HPDE6-E6E7 (cell line): Measurements from ENCODE around the gene RAB35.

Experiments
- DNase-seq: peaks from one replicate; pipeline ENCODE4 v3.0.0; 2011; ENCODE audit warnings: missing footprints; ENCODE audit errors: extremely low spot score

Gene RAB35

GRCh38 chr12:120132863-120133385 is 16.4 kb upstream of the RAB35 start:
- DNase-seq = no peak

GRCh38 chr12:120132054-120132836 is 15.7 kb upstream of the RAB35 start:
- DNase-seq = no peak

GRCh38 chr12:120131116-120131515 is 14.6 kb upstream of the RAB35 start:
- no peak for DNase-seq

- DNase-seq = no peak
Observed at GRCh38 chr12:120130011-120130410, 13.5 kb upstream of the RAB35 start.

GRCh38 chr12:120126635-120127005 is 10.1 kb upstream of the RAB35 start:
- no peak for DNase-seq

GRCh38 chr12:120125792-120126634 is 9.5 kb upstream of the RAB35 start:
- DNase-seq = no peak

GRCh38 chr12:120125029-120125428 is 8.5 kb upstream of the RAB35 start:
- DNase-seq = no peak

- DNase-seq = no peak
Observed at GRCh38 chr12:120121766-120122293, 5.3 kb upstream of the RAB35 start.

GRCh38 chr12:120121343-120121742 is 4.8 kb upstream of the RAB35 start:
- DNase-seq = no peak

GRCh38 chr12:120119271-120119973 is 2.9 kb upstream of the RAB35 start:
- no peak for DNase-seq

- DNase-seq = peak; percentile 57
Observed at GRCh38 chr12:120118321-120119061, 1.9 kb upstream of the RAB35 start.

GRCh38 chr12:120117961-120118320 is 1.4 kb upstream of the RAB35 start:
- DNase-seq = no peak

- peak; percentile 94 for DNase-seq
Observed at GRCh38 chr12:120116792-120117651, 469 bp upstream of the RAB35 start.

GRCh38 chr12:120115692-120116440 is 687 bp downstream of the RAB35 start:
- DNase-seq = no peak

- DNase-seq = no peak
Observed at GRCh38 chr12:120115066-120115465, 1.5 kb downstream of the RAB35 start.

GRCh38 chr12:120110550-120111501 is 5.7 kb downstream of the RAB35 start:
- DNase-seq = no peak

- no peak for DNase-seq
Observed at GRCh38 chr12:120109570-120110267, 6.8 kb downstream of the RAB35 start.

GRCh38 chr12:120106151-120106550 is 10.4 kb downstream of the RAB35 start:
- no peak for DNase-seq
